ENCODE data around the gene ATF6. TPM values are rescaled to one million over a fixed set of nuclear protein-coding genes. Genes with fewer than 3 reads are reported as not detected.

ATF6 gene
- total RNA-seq, 1 experiment from 2014 or later, result 16.4 TPM

DNA sequence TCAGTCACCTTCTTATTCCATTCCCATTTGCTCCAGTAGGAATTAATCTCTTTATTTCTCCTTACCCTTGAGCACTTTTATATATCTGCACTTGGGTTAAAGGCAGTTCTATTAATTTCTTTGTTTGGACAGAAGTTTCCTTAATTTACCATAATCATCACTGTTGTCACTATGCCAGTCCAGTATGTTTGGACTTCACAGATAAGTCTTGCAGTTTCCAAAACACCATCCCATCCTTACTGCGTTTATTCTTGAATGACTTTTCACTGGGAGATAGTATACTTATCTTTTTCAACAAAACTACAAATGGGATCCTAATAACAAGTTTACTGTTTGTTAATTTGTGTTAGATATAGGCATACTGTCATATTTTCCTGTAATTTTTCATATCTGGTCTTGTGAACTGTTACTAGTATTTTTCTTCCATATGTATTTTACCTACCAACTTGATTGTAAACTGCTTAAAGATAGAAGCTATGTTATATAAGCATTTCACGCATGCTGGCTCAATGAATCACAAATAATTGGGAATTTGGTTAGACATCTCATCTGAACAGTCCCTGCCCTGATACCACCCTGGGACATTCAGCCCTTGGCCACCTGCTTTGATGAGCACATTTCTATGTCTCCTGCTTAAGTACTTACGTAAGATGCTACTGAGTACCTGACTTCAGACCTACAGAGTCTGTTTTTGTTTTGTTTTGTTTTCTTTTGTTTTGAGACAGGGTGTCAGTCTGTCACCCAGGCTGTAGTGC, 179.4 kb downstream of the ATF6 start:
- no TSS peak for BruUV-seq (replicated peaks)
- intact Hi-C loops (cut with micrococcal nuclease; ENCODE audit: unreplicated experiment) (no loop called here), in situ Hi-C loops (cut with HindIII; ENCODE audit: low pct_unique_long_range_greater_than_20kb, low sequenced_read_pairs) (no loop called here)
- no peaks in the 10 kb centered on the region for H3K4me1 ChIP-seq (ENCODE audit: control insufficient read depth, insufficient read depth, low read length)
- H3K4me3 ChIP-seq (ENCODE audit: low read depth in 2 of 2, low read length in 2 of 2), result no peak overlapping the region
- ChIA-PET CTCF (no interaction called here), POLR2A (no interaction called here)
- no peaks in the 10 kb centered on the region for H3K36me3 ChIP-seq (ENCODE audit: control insufficient read depth, insufficient read depth, low read length)
- no peaks in the 10 kb centered on the region for H3K27me3 ChIP-seq (ENCODE audit: control insufficient read depth, insufficient read depth, low read length)
- H3K27ac ChIP-seq (ENCODE audit: low read length), result no peak overlapping the region
- TF ChIP-seq TCF7L2 (IDR thresholded peaks at IDR 0.05; ENCODE audit: low read depth, low read length) (no peak), POLR2AphosphoS5 (IDR thresholded peaks at IDR 0.05; ENCODE audit: low read depth, low read length) (no peak), SIN3A (IDR thresholded peaks at IDR 0.05; ENCODE audit: borderline replicate concordance, insufficient read depth, low read depth, low read length) (no peak)
- TF ChIP-seq, protein P1, sequence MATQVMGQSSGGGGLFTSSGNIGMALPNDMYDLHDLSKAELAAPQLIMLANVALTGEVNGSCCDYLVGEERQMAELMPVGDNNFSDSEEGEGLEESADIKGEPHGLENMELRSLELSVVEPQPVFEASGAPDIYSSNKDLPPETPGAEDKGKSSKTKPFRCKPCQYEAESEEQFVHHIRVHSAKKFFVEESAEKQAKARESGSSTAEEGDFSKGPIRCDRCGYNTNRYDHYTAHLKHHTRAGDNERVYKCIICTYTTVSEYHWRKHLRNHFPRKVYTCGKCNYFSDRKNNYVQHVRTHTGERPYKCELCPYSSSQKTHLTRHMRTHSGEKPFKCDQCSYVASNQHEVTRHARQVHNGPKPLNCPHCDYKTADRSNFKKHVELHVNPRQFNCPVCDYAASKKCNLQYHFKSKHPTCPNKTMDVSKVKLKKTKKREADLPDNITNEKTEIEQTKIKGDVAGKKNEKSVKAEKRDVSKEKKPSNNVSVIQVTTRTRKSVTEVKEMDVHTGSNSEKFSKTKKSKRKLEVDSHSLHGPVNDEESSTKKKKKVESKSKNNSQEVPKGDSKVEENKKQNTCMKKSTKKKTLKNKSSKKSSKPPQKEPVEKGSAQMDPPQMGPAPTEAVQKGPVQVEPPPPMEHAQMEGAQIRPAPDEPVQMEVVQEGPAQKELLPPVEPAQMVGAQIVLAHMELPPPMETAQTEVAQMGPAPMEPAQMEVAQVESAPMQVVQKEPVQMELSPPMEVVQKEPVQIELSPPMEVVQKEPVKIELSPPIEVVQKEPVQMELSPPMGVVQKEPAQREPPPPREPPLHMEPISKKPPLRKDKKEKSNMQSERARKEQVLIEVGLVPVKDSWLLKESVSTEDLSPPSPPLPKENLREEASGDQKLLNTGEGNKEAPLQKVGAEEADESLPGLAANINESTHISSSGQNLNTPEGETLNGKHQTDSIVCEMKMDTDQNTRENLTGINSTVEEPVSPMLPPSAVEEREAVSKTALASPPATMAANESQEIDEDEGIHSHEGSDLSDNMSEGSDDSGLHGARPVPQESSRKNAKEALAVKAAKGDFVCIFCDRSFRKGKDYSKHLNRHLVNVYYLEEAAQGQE (IDR thresholded peaks at IDR 0.05; ENCODE audit: insufficient read depth in 1 of 2, low read depth in 2 of 2, low read length in 1 of 2), result no peak
- TF ChIP-seq, protein P2, sequence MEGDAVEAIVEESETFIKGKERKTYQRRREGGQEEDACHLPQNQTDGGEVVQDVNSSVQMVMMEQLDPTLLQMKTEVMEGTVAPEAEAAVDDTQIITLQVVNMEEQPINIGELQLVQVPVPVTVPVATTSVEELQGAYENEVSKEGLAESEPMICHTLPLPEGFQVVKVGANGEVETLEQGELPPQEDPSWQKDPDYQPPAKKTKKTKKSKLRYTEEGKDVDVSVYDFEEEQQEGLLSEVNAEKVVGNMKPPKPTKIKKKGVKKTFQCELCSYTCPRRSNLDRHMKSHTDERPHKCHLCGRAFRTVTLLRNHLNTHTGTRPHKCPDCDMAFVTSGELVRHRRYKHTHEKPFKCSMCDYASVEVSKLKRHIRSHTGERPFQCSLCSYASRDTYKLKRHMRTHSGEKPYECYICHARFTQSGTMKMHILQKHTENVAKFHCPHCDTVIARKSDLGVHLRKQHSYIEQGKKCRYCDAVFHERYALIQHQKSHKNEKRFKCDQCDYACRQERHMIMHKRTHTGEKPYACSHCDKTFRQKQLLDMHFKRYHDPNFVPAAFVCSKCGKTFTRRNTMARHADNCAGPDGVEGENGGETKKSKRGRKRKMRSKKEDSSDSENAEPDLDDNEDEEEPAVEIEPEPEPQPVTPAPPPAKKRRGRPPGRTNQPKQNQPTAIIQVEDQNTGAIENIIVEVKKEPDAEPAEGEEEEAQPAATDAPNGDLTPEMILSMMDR (IDR thresholded peaks at IDR 0.05), result no peak
- DNase-seq (ENCODE audit: low read depth, low spot score) (no peak), ATAC-seq (no peak)
- H3K9me3 ChIP-seq (ENCODE audit: control insufficient read depth, insufficient read depth, low read depth, low read length), result no peaks in the 10 kb centered on the region

DNA sequence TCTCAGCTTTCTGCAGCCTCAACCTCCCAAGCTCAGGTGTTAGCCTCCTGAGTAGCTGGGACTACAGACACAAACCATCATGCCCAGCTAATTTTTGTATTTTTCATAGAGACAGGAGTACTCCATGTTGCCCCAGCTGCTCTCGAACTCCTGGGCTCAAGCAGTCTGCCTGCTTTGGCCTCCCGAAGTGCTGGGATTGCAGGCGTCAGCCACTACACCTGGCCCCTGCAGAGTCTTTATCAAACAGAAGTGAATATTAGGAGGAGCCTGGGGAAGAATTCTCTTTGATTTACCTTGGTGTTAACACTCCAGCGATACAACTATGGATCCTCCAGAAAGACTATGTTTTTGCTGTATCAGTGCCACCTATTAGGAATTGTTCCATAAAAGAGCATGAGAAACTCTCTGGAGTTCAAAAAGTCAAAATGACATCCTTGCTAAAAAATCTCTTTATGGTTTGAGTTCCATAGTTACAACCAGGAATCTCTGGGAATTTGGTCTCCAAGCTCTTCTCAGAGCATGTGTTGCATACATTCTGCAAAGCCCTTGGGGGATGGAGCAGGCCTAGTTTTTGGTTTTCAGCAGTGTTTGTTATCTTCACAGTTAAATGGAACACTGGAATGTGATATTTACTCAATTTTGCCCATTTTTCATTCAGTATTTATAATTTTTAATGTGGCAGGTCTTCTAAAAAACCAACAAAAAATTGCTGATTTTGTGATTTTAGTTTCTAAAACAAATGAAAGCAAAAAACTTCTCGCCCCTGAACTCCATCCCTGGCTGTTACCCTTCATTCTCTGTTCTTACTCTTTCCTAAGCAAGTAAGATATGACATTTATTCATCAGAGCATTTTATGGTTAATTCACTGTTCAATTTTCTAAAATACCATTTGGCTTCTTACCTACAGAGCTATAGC, 180.2 kb downstream of the ATF6 start:
- H3K27me3 ChIP-seq (ENCODE audit: control insufficient read depth, insufficient read depth, low read length), result no peaks in the 10 kb centered on the region
- ChIA-PET POLR2A (no interaction called here), CTCF (interaction anchor here (0.6 kb wide), 1 partner anchor 8 kb away, joined by 3 read pairs; no protein-coding TSS in a partner anchor)
- no peaks in the 10 kb centered on the region for H3K4me1 ChIP-seq (ENCODE audit: control insufficient read depth, insufficient read depth, low read length)
- H3K36me3 ChIP-seq (ENCODE audit: control insufficient read depth, insufficient read depth, low read length), result no peaks in the 10 kb centered on the region
- intact Hi-C loops (cut with micrococcal nuclease; ENCODE audit: unreplicated experiment) (no loop called here), in situ Hi-C loops (cut with HindIII; ENCODE audit: low pct_unique_long_range_greater_than_20kb, low sequenced_read_pairs) (no loop called here)
- DNase-seq (ENCODE audit: low read depth, low spot score) (no peak), ATAC-seq (no peak)
- no peak overlapping the region for H3K27ac ChIP-seq (ENCODE audit: low read length)
- TF ChIP-seq, protein P1 (IDR thresholded peaks at IDR 0.05; ENCODE audit: insufficient read depth in 1 of 2, low read depth in 2 of 2, low read length in 1 of 2), result no peak
- TF ChIP-seq, protein P2 (IDR thresholded peaks at IDR 0.05), result no peak
- TF ChIP-seq POLR2AphosphoS5 (IDR thresholded peaks at IDR 0.05; ENCODE audit: low read depth, low read length) (no peak), TCF7L2 (IDR thresholded peaks at IDR 0.05; ENCODE audit: low read depth, low read length) (no peak), SIN3A (IDR thresholded peaks at IDR 0.05; ENCODE audit: borderline replicate concordance, insufficient read depth, low read depth, low read length) (no peak)
- H3K9me3 ChIP-seq (ENCODE audit: control insufficient read depth, insufficient read depth, low read depth, low read length), result no peaks in the 10 kb centered on the region
- no TSS peak for BruUV-seq (replicated peaks)
- no peak overlapping the region for H3K4me3 ChIP-seq (ENCODE audit: low read depth in 2 of 2, low read length in 2 of 2)

All from Panc1 (cell line).